ENCODE data around the gene DNAH8. TPM values are rescaled to one million over a fixed set of nuclear protein-coding genes. Genes with fewer than 3 reads are reported as not detected.

DNAH8 gene
- polyA plus RNA-seq, 1 of the 3 experiments (the other 2 are of a cell fraction), result not detected

DNA sequence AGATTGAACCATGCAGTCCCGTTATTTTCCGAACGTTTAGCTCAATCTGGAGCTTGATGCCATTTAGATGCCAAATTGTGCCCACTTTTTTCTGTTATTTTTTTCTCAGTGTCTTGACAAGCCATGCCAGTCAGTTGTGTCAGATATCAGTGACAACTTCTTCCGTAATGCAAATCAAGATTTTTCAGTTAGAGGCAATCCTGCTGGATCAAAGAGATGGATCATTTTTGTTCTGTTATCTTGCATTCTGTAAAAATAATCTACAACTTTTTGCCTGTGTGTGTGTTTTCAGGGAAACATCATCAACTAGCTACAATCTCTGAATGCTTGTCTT lies 302.4 kb downstream of the DNAH8 start:
- POLR2A ChIA-PET, result no interaction called here
- no peaks in the 10 kb centered on the region for H3K9me3 ChIP-seq
- no peak overlapping the region for H3K4me3 ChIP-seq (ENCODE audit: low read depth in 2 of 2, low read length in 1 of 2)
- no peaks in the 10 kb centered on the region for H3F3A ChIP-seq (replicated peaks; ENCODE audit: insufficient read depth)
- no peaks in the 10 kb centered on the region for H3K27me3 ChIP-seq (ENCODE audit: insufficient read depth)
- no peaks in the 10 kb centered on the region for H3K9me2 ChIP-seq
- WGBS (ENCODE audit: low lambda C conversion rate), result 26% methylated on average over 4 of the region's 4 CpGs
- H3K4me2 ChIP-seq, result no peak overlapping the region
- no peaks in the 10 kb centered on the region for H4K20me1 ChIP-seq (ENCODE audit: insufficient read depth)
- H3K4me1 ChIP-seq (ENCODE audit: control insufficient read depth in 1 of 2, insufficient read depth in 2 of 2, low read depth in 1 of 2, low read length in 1 of 2), result no peaks in the 10 kb centered on the region
- H3K9ac ChIP-seq, result no peak overlapping the region
- TF ChIP-seq EZH2phosphoT487 (IDR thresholded peaks at IDR 0.05; ENCODE audit: borderline replicate concordance, low read depth), result no peak
- no peak overlapping the region for H3K27ac ChIP-seq (ENCODE audit: low read depth in 2 of 2, low read length in 1 of 2)
- no peaks in the 10 kb centered on the region for H3K36me3 ChIP-seq (replicated peaks in 1 of 2; ENCODE audit: control insufficient read depth in 1 of 2, insufficient read depth in 2 of 2, low read length in 1 of 2)
- DNase-seq, result no peak
- H2AFZ ChIP-seq (ENCODE audit: low read depth), result no peak overlapping the region
- H3K79me2 ChIP-seq (ENCODE audit: insufficient read depth), result no peaks in the 10 kb centered on the region
- CTCF ChIA-PET, result interaction anchor here (1.0 to 2.7 kb wide), 6 partner anchors 9 to 292 kb away, joined by 3 to 19 read pairs (median 4); no protein-coding TSS in a partner anchor

DNA sequence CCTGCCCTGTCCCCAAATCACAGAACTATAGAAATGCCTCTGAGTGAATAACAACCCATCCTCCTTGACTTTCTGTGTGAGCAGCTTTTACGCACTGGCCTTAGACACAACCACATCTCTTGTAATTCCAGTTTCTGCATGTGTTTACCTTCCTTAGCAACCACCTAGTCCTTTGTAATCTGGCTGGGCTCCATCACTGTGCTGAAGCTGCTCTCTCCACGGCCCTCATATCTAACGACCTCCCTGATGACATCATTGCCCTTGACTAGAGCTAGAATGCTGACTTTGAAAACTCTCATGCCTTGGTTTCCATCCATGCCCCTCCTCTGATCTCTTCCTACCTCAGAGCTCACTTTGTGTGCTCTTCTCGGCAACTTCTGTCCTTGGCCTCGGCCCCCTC lies 303.0 kb downstream of the DNAH8 start:
- no peaks in the 10 kb centered on the region for H4K20me1 ChIP-seq (ENCODE audit: insufficient read depth)
- ChIA-PET POLR2A (no interaction called here), CTCF (interaction anchor here (1.0 to 2.7 kb wide), 6 partner anchors 10 to 291 kb away, joined by 3 to 19 read pairs (median 4); no protein-coding TSS in a partner anchor)
- H2AFZ ChIP-seq (ENCODE audit: low read depth), result no peak overlapping the region
- no peaks in the 10 kb centered on the region for H3K79me2 ChIP-seq (ENCODE audit: insufficient read depth)
- no peaks in the 10 kb centered on the region for H3K9me2 ChIP-seq
- 33% methylated on average over 5 of the region's 5 CpGs for WGBS (ENCODE audit: low lambda C conversion rate)
- H3K9me3 ChIP-seq, result no peaks in the 10 kb centered on the region
- DNase-seq, result no peak
- H3K27me3 ChIP-seq (ENCODE audit: insufficient read depth), result no peaks in the 10 kb centered on the region
- H3K36me3 ChIP-seq (replicated peaks in 1 of 2; ENCODE audit: control insufficient read depth in 1 of 2, insufficient read depth in 2 of 2, low read length in 1 of 2), result no peaks in the 10 kb centered on the region
- no peak overlapping the region for H3K4me2 ChIP-seq
- TF ChIP-seq FOXM1 (IDR thresholded peaks at IDR 0.05; ENCODE audit: low read depth) (no peak), FOSL2 (IDR thresholded peaks at IDR 0.05; ENCODE audit: borderline replicate concordance, low read depth) (no peak), MEF2A (IDR thresholded peaks at IDR 0.05; ENCODE audit: borderline replicate concordance, low read depth) (no peak), RFX5 (IDR thresholded peaks at IDR 0.05; ENCODE audit: low read length) (no peak), RAD21 (IDR thresholded peaks at IDR 0.05; ENCODE audit: low read length) (no peak), CHD2 (IDR thresholded peaks at IDR 0.05; ENCODE audit: low read length, partially characterized antibody) (no peak), NRF1 (IDR thresholded peaks at IDR 0.05; ENCODE audit: low read depth, low read length) (no peak), SIN3A (IDR thresholded peaks at IDR 0.05; ENCODE audit: borderline replicate concordance, low read depth, low read length) (no peak), TAF1 (IDR thresholded peaks at IDR 0.05; ENCODE audit: borderline replicate concordance, low read depth, low read length) (no peak), RXRA (IDR thresholded peaks at IDR 0.05; ENCODE audit: borderline replicate concordance, low read depth) (no peak), ELF1 (IDR thresholded peaks at IDR 0.05) (no peak)
- TF ChIP-seq, protein P1, sequence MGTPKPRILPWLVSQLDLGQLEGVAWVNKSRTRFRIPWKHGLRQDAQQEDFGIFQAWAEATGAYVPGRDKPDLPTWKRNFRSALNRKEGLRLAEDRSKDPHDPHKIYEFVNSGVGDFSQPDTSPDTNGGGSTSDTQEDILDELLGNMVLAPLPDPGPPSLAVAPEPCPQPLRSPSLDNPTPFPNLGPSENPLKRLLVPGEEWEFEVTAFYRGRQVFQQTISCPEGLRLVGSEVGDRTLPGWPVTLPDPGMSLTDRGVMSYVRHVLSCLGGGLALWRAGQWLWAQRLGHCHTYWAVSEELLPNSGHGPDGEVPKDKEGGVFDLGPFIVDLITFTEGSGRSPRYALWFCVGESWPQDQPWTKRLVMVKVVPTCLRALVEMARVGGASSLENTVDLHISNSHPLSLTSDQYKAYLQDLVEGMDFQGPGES (IDR thresholded peaks at IDR 0.05; ENCODE audit: low read depth, low read length), result no peak
- no peak overlapping the region for H3K9ac ChIP-seq
- H3K27ac ChIP-seq (ENCODE audit: low read depth in 2 of 2, low read length in 1 of 2), result no peak overlapping the region
- no peaks in the 10 kb centered on the region for H3K4me1 ChIP-seq (ENCODE audit: control insufficient read depth in 1 of 2, insufficient read depth in 2 of 2, low read depth in 1 of 2, low read length in 1 of 2)
- no peaks in the 10 kb centered on the region for H3F3A ChIP-seq (replicated peaks; ENCODE audit: insufficient read depth)
- no peak overlapping the region for H3K4me3 ChIP-seq (ENCODE audit: low read depth in 2 of 2, low read length in 1 of 2)
